Measurements from ENCODE around the gene SAE1. TPM values are rescaled to one million over a fixed set of nuclear protein-coding genes. Genes with fewer than 3 reads are reported as not detected.

The SAE1 gene
- total RNA-seq, 1 experiment from 2014 or later: 251 TPM

GRCh38 chr19:47102346-47103060 lies 28.1 kb upstream of the SAE1 start:
- no TSS peak for BruUV-seq (replicated peaks)
- Mint-ChIP-seq H3K4me1 (ENCODE audit: low read depth, unreplicated experiment) (peaks cover 37% of the 10 kb centered on the region), H3K27ac (ENCODE audit: unreplicated experiment) (no peak overlapping the region), H3K4me3 (ENCODE audit: unreplicated experiment) (no peak overlapping the region), H3K9me3 (ENCODE audit: unreplicated experiment) (no peaks in the 10 kb centered on the region), H3K27me3 (ENCODE audit: insufficient read depth, unreplicated experiment) (no peaks in the 10 kb centered on the region), H3K36me3 (ENCODE audit: insufficient read depth, unreplicated experiment) (peaks cover 48% of the 10 kb centered on the region)
- H3K4me3 ChIP-seq (ENCODE audit: low read depth, low read length): no peak overlapping the region
- no peak for DNase-seq
- H3K36me3 ChIP-seq (ENCODE audit: control insufficient read depth, insufficient read depth, low read length): peaks cover 2% of the 10 kb centered on the region; the same call in 1 of the 2 replicates
- no peaks in the 10 kb centered on the region for H3K27me3 ChIP-seq (replicated peaks; ENCODE audit: control insufficient read depth, insufficient read depth, low read length)
- peaks cover 52% of the 10 kb centered on the region for H3K4me1 ChIP-seq
- no peak for TF ChIP-seq CTCF (IDR thresholded peaks at IDR 0.05; ENCODE audit: insufficient read depth in 1 of 2, low read depth in 1 of 2, low read length in 1 of 2, severe bottlenecking in 1 of 2, unreplicated experiment in 1 of 2)
- no peaks in the 10 kb centered on the region for H3K9me3 ChIP-seq
- CTCF ChIA-PET: interaction anchor here (0.6 to 0.7 kb wide), 4 partner anchors 23 to 177 kb away, joined by 3 to 4 read pairs (median 4); no protein-coding TSS in a partner anchor
- intact Hi-C loops (cut with micrococcal nuclease; ENCODE audit: unreplicated experiment): no loop called here
- POLR2A ChIA-PET: interaction anchor here (0.6 to 1.0 kb wide), 3 partner anchors 11 to 270 kb away, joined by 3 to 5 read pairs (median 4); partner anchors contain the start of gene ZC3H4

- ChIA-PET CTCF (no interaction called here), POLR2A (interaction anchor here (1.0 kb wide), 1 partner anchor 8 kb away, joined by 4 read pairs; no protein-coding TSS in a partner anchor)
- Mint-ChIP-seq H3K27me3 (ENCODE audit: insufficient read depth, unreplicated experiment) (no peaks in the 10 kb centered on the region), H3K4me1 (ENCODE audit: low read depth, unreplicated experiment) (peaks cover 46% of the 10 kb centered on the region), H3K36me3 (ENCODE audit: insufficient read depth, unreplicated experiment) (peaks cover 51% of the 10 kb centered on the region), H3K4me3 (ENCODE audit: unreplicated experiment) (no peak overlapping the region), H3K27ac (ENCODE audit: unreplicated experiment) (no peak overlapping the region), H3K9me3 (ENCODE audit: unreplicated experiment) (no peaks in the 10 kb centered on the region)
- Histone ChIP-seq H3K4me1 (peaks cover 55% of the 10 kb centered on the region), H3K36me3 (ENCODE audit: control insufficient read depth, insufficient read depth, low read length) (peaks cover 2% of the 10 kb centered on the region; the same call in 1 of the 2 replicates), H3K9me3 (no peaks in the 10 kb centered on the region), H3K4me3 (ENCODE audit: low read depth, low read length) (no peak overlapping the region), H3K27me3 (replicated peaks; ENCODE audit: control insufficient read depth, insufficient read depth, low read length) (no peaks in the 10 kb centered on the region)
- BruUV-seq (replicated peaks): no TSS peak
- no peak for DNase-seq
- TF ChIP-seq CTCF (IDR thresholded peaks at IDR 0.05; ENCODE audit: insufficient read depth in 1 of 2, low read depth in 1 of 2, low read length in 1 of 2, severe bottlenecking in 1 of 2, unreplicated experiment in 1 of 2): no peak
- intact Hi-C loops (cut with micrococcal nuclease; ENCODE audit: unreplicated experiment): no loop called here
Measured at GRCh38 chr19:47104680-47105079, 26.0 kb upstream of the SAE1 start.

- H3K36me3 Mint-ChIP-seq (ENCODE audit: insufficient read depth, unreplicated experiment): peaks cover 57% of the 10 kb centered on the region
- no peak for DNase-seq
- peaks cover 46% of the 10 kb centered on the region for H3K4me1 Mint-ChIP-seq (ENCODE audit: low read depth, unreplicated experiment)
- Histone ChIP-seq H3K4me1 (peaks cover 52% of the 10 kb centered on the region), H3K4me3 (ENCODE audit: low read depth, low read length) (no peak overlapping the region), H3K36me3 (ENCODE audit: control insufficient read depth, insufficient read depth, low read length) (peaks cover 2% of the 10 kb centered on the region; the same call in 1 of the 2 replicates), H3K9me3 (no peaks in the 10 kb centered on the region), H3K27me3 (replicated peaks; ENCODE audit: control insufficient read depth, insufficient read depth, low read length) (no peaks in the 10 kb centered on the region)
- no TSS peak for BruUV-seq (replicated peaks)
- TF ChIP-seq CTCF (IDR thresholded peaks at IDR 0.05; ENCODE audit: insufficient read depth in 1 of 2, low read depth in 1 of 2, low read length in 1 of 2, severe bottlenecking in 1 of 2, unreplicated experiment in 1 of 2): no peak
- H3K27me3 Mint-ChIP-seq (ENCODE audit: insufficient read depth, unreplicated experiment): no peaks in the 10 kb centered on the region
- CTCF ChIA-PET: no interaction called here
- H3K9me3 Mint-ChIP-seq (ENCODE audit: unreplicated experiment): no peaks in the 10 kb centered on the region
- no peak overlapping the region for H3K4me3 Mint-ChIP-seq (ENCODE audit: unreplicated experiment)
- POLR2A ChIA-PET: interaction anchor here (0.6 to 1.7 kb wide), 2 partner anchors 10 to 311 kb away, joined by 7 to 9 read pairs; no protein-coding TSS in a partner anchor
- intact Hi-C loops (cut with micrococcal nuclease; ENCODE audit: unreplicated experiment): no loop called here
- H3K27ac Mint-ChIP-seq (ENCODE audit: unreplicated experiment): no peak overlapping the region
Measured at GRCh38 chr19:47105874-47106273, 24.8 kb upstream of the SAE1 start.

Measured in Caco-2 (cell line).